ENCODE data around the gene LRG1.
A peak's percentile ranks its signal among the peaks of the same experiment; 100 is the strongest.
"Not testable (repeated sequence)": the region's sequence is repeated elsewhere in the genome, so short reads cannot be mapped to it uniquely, and the experiment has no call there.

LRG1 gene

DNA sequence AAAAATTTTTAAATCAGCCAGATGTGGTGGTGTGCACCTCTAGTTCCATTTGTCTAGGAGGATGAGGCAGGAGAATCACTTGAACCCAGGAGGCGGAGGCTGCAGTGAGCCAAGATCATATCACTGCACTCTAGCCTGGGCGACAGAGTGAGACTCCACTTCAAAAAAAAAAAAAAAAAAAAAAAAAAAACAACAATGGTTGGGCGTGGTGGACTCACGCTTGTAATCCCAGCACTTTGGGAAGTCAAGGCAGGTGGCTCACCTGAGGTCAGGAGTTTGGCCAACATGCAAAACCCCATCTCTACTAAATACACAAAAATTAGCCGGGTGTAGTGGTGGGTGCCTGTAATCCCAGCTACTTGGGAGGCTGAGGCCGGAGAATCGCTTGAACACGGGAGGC, 12.5 kb downstream of the LRG1 start:
- DNase-seq (ENCODE audit: low spot score) = not testable (repeated sequence)

GRCh38 chr19:4525563-4526002, 14.3 kb downstream of the LRG1 start:
- no peak for DNase-seq (ENCODE audit: low spot score)

DNA sequence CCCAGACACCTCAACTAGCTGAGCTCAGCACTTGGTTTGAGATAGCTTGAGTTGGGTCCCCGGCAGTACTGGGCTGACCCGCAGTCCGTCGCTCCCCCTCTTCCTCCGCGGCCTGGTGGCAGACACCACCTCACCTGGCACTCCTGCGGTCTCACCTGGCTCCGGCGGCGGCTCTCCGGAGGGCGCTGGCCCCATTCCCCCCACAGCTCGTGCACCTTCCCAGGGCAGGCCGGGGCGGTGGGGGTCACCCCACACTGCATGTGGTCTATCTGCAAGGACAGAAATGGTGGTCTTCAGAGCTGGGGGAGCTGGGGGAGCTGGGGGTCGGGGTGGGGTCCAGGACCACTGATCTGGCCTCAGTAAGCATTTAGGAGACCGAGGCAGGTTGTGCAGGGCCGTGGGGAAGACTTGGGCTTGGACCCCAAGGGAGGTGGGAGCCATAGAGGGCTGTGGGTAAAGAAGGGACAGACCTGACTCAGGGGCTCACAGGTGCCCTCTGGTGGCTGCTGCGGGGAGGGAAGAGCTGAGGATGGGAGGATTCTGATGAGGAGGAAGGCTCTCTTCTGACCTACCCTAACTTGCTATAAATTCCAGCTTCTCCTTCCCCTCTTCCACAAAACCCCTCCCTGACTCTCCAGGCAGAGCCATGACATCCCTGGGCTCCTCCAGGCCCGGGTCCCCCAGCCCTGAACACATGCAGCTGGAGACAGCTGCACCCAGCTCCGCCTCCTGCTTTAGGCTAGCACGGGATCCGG, 14.9 kb downstream of the LRG1 start:
- DNase-seq (ENCODE audit: low spot score) = peak; percentile 65

DNA sequence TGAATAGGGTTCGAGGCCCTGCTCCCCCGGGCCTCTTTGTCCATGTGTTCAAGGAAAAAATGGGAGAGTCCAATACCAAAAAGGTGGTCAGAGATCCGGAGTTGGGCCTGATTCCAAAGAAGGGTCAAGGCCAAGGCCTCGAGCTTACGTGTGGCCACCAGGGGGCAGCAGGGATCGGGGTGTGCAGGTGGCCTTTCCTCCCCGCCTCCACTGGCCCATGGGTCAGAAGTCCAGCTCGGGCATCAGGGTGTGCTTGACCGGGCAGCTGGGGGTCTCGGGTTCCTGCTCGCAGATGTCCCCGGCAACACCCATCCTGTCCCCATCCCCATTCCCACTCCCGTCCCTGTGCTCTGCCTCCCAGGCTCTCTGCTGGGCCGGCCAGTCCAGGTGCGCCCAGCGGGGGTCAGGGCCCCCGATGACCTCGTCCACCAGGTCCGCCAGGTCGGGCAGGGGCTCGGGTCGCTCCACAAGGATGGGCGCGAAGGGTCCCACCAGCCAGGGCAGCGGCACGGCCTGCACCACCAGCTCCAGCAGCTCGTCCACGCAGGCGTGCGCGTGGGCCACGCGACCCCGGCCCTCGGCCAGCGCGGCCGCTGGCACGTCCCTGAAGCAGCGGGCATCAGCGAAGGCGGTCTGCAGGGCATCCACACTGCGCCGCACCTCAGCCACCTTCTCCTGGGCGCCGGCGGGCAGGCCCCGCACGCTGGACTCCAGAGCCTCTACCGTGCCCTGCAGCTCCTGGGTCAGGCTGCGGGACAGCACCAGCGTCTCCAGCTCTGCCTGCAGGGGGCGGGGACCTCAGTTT, 16.3 kb downstream of the LRG1 start:
- peak; percentile 16 for DNase-seq (ENCODE audit: low spot score)

GRCh38 chr19:4522291-4523002, 17.4 kb downstream of the LRG1 start:
- DNase-seq (ENCODE audit: low spot score) = no peak

- no peak for DNase-seq (ENCODE audit: low spot score)
These were observed 18.0 kb downstream of the LRG1 start for GRCh38 chr19:4521888-4522242.

GRCh38 chr19:4521170-4521887, 18.5 kb downstream of the LRG1 start:
- DNase-seq (ENCODE audit: low spot score) = no peak

- DNase-seq (ENCODE audit: low spot score) = no peak
These were observed 20.1 kb downstream of the LRG1 start for GRCh38 chr19:4519521-4520277.

- no peak for DNase-seq (ENCODE audit: low spot score)
These were observed 20.7 kb downstream of the LRG1 start for GRCh38 chr19:4519172-4519496.

DNA sequence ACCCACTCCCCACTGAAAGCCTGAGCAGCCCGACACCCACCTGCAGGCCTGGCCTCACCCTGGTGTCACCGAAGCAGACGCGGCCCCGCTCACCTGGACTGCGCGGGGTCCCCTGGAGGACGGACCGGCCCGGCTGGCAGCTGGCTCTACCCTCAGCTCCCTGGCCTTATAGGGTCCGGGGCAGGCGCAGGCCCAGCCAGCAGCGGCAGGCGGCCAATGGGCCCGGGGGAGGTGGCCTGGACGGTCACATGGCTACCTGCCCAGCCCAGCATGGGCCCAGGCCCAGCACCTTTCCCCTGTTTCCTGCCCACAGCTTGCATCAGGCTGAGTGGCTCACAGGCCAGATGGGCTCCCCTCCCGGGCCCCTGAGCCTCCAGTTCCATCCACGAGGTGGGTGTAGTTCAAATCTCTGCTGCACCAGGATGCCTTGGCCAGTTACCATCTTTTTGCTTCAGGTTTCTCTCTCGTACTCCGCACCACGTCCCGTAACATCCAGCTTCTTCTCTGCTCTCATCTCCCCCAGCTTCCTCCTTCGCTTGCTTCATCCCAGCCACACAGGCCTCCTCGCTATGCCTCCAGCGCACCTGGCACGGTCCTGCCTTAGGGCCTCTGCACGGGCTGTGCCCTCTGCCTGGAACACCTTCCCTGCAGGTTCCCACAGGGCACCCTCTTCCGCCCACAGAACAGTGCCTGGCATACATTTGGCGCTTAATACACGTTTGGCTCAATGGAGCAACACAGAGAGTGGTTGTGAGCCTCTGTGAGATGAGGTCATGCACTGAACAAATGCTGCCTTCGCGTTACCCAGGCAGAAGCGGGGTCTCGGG, 21.3 kb downstream of the LRG1 start, which contains the start of gene PLIN4:
Gene PLIN4, minus strand, starts transcription at position 142 of the 827 bp plus-strand sequence. CDS start 214 bp downstream, outside the sequence.
- DNase-seq (ENCODE audit: low spot score) = no peak

GRCh38 chr19:4517451-4518057, 22.3 kb downstream of the LRG1 start:
- DNase-seq (ENCODE audit: low spot score) = no peak

DNA sequence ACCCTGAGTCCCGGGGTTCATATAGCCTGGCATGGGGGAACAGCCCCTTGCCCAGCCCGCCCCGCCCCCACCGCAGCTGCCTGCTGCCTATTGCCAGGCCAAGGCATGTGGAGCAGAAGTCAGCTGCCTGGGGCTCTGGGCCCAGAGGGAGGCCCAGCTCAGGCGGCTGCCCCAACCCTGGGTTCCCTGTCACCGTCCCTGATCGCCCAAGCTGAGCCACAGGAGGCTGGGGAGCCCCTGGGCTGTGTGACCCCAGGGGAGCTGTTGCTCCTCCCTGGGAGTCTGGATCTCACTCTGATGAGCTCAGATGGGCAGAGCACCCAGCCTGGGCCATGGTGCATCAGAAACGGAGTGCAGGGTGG, 22.9 kb downstream of the LRG1 start:
- no peak for DNase-seq (ENCODE audit: low spot score)

GRCh38 chr19:4516199-4516938, 23.5 kb downstream of the LRG1 start:
- DNase-seq (ENCODE audit: low spot score) = no peak

DNA sequence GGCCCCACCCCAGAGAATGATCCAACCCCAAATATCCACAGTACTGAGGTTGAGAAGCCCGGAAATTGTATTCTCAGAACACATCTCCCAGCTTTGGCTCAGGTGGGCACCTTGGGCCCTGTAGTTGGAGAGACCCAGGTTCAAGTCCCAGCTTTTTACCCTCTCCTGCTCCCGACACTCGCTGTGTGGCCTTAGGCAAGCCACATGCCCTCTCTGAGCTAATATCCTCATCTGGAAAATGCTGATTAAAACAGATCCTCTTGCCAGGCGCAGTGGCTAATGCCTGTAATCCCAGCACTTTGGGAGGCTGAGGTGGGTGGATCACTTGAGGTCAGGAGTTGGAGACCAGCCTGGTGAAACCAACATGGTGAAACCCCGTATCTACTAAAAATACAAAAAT, 24.1 kb downstream of the LRG1 start:
- DNase-seq (ENCODE audit: low spot score) = no peak

DNA sequence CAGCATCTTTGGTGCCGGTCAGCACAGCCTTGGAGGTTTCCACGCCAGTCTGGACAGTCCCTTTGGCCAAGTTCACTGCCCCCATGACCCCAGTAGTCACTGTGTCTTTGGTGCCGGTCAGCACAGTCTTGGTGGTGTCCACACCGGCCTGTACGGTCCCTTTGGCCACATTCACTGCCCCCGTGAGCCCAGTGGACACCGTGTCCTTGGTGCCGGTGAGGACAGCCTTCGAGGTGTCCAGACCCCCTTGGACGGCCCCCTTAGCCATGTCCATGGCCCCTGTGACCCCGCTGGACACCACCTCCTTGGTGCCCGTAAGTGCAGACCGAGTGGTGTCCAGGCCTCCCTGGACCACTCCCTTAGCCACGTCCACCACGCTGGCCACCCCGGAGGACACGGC, 26.6 kb downstream of the LRG1 start:
- no peak for DNase-seq (ENCODE audit: low spot score)

DNA sequence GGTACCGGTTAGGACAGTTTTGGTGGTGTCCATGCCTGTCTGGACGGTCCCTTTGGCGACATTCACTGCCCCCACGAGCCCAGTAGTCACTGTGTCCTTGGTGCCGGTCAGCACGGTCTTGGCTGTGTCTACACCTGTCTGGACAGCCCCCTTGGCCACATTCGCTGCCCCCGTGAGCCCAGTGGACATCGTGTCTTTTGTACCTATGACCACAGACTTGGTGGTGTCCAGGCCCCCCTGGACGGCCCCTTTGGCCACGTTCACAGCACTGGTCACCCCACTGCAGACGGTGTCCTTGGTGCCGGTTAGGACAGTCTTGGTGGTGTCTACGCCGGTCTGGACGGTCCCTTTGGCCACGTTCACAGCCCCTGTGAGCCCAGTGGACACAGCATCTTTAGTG, 27.8 kb downstream of the LRG1 start:
- DNase-seq (ENCODE audit: low spot score) = no peak

GRCh38 chr19:4511300-4512054, 28.4 kb downstream of the LRG1 start:
- DNase-seq (ENCODE audit: low spot score) = no peak

- DNase-seq (ENCODE audit: low spot score) = no peak
These were observed 29.2 kb downstream of the LRG1 start for GRCh38 chr19:4510435-4511255.
